ENCODE data around the gene WNK3. TPM values are rescaled to one million over a fixed set of nuclear protein-coding genes. Genes with fewer than 3 reads are reported as not detected.

The WNK3 gene
- total RNA-seq, 2 donors from 2014 or later = 0.15 to 0.21 TPM

DNA sequence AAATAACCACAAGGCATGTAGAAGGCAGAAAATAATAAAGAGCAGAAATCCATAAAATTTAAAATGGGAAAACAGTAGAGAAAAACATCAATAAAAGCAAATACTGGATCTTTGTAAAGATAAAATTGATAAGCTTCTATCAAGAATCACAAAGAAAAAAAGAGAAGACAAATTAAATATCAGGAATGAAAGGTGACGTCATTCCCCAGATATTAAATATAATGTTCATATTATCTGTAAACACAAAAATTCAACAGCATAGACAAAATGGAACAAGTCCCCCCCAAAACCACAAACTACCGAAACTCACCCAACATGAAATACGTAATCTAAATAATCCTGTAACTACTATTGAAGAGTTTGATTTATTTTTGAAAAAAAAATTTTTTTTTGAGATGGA, 144.2 kb downstream of the WNK3 start:
- no peak for ATAC-seq
- no peaks in the 10 kb centered on the region for H3K27me3 Mint-ChIP-seq
- no peak overlapping the region for H3K27ac Mint-ChIP-seq

DNA sequence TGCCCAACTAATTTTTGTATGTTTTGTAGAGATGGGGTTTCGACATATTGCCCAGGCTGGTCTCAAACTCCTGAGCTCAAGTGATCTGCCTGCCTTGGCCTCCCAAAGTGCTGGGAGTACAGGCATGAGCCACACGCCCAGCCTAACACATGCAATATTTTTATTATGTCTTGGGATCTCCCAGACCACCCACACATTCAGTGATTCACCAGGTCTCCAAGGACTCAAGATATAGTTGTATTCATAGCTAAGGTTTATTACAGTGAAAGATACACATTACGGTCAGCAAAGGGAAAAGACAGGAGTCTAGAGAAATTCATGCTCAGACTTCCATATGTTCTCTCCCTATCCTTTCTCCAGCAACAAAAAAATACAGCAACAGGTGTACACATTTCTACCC, 149.3 kb downstream of the WNK3 start:
- Mint-ChIP-seq H3K4me1 (peaks cover 2% of the 10 kb centered on the region), H3K4me3 (no peak overlapping the region), H3K27me3 (no peaks in the 10 kb centered on the region), H3K36me3 (ENCODE audit: low read depth) (no peaks in the 10 kb centered on the region), H3K27ac (no peak overlapping the region)
- ATAC-seq (no peak), DNase-seq (no peak)
- no peaks in the 10 kb centered on the region for H3K9me3 ChIP-seq (ENCODE audit: control insufficient read depth, low read length, poor library complexity, severe bottlenecking)

More for the DNA sequence above, 144.2 kb downstream of the WNK3 start:
- no peak overlapping the region for H3K4me3 Mint-ChIP-seq
- H3K4me1 Mint-ChIP-seq = no peaks in the 10 kb centered on the region
- no peaks in the 10 kb centered on the region for H3K36me3 Mint-ChIP-seq (ENCODE audit: low read depth)
- DNase-seq = no peak
- H3K9me3 ChIP-seq (ENCODE audit: control insufficient read depth, low read length, poor library complexity, severe bottlenecking) = no peaks in the 10 kb centered on the region

DNA sequence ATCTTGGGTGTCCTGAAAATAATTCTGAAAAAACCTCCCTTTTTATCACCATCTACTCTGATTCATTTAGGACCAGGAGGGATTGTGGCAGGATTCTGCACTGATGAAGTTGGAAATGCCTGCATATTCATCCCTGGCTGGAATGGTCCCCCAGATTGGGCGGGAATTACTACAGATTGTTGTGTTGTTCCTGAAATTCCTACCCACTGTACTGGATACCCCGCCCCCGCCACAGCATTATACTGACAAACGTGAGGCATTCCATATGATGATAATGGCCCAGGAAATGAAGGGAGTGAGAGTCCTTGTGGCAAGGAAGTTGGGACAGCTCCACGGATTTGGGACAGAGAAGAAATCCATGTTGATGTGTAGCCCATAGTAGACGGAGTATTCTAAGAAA, 159.6 kb downstream of the WNK3 start:
- Mint-ChIP-seq H3K27me3 (no peaks in the 10 kb centered on the region), H3K4me1 (no peaks in the 10 kb centered on the region), H3K36me3 (ENCODE audit: low read depth) (no peaks in the 10 kb centered on the region), H3K4me3 (no peak overlapping the region), H3K27ac (no peak overlapping the region)
- ATAC-seq (no peak), DNase-seq (no peak)
- H3K9me3 ChIP-seq (ENCODE audit: control insufficient read depth, low read length, poor library complexity, severe bottlenecking) = no peaks in the 10 kb centered on the region

DNA sequence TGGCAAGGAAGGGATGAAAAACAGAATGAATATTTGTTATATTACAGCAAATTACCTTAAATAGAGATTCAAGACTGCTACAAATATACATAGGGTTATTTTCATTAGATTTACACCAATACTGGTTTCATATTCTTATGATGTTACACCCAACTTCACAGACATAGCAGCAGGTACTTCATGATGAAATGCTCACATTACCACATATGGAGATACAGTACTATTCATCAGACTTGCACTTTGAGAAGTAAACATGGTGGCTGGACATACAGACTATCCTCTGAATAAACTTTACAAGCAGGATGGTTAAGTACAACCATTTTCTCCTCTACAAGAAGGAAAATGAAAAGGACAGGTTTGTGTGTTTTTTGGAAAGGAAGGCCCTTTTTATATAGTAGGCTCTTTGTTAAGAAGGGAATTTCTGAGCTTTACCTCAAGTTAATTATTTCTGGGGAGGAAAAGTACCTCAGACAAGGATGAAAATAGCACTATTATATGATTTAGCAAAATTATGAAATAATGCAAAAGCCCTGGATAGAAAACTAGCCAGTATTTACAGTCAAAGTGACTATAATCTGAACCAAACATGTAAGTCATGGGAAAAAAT, 162.8 kb downstream of the WNK3 start:
- H3K4me3 Mint-ChIP-seq = no peak overlapping the region
- DNase-seq = no peak
- H3K9me3 ChIP-seq (ENCODE audit: control insufficient read depth, low read length, poor library complexity, severe bottlenecking) = no peaks in the 10 kb centered on the region
- H3K4me1 Mint-ChIP-seq = no peaks in the 10 kb centered on the region
- ATAC-seq = no peak
- no peaks in the 10 kb centered on the region for H3K36me3 Mint-ChIP-seq (ENCODE audit: low read depth)
- no peak overlapping the region for H3K27ac Mint-ChIP-seq
- no peaks in the 10 kb centered on the region for H3K27me3 Mint-ChIP-seq

DNA sequence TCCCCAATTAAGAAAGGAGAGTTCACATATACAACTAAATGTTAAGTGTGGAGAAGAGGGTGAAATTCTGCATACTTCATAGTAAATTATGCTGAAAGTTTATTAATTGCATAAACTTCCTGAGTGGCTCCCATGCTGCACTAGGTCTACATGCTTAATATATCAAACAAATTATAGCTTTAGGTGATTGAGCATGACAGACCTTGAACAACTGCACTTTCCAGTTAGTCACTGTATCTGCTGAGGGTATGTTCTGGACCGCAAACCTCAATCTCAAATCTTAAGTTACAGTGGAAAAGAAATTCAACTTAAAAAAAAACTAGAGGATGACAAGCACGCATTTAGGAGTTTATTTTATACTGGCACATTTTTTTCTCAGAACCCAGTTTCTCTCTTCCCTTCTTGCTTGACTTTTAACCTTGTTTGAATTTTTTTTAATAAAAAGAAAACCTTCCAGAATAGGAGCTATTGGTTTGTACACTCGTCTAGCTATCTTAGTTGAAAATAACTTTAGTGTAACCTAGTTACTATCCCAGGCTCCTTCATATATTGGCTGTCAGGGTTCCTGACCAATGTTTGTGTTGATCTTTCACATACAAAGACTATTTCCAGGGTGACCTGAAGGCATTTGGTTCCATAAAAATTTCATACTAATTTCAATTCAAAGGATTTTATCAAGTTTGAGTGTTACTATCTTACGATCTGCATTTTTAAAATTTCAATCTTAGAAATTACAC, 164.6 kb downstream of the WNK3 start:
- Mint-ChIP-seq H3K27ac (no peak overlapping the region), H3K4me3 (no peak overlapping the region)
- H3K9me3 ChIP-seq (ENCODE audit: control insufficient read depth, low read length, poor library complexity, severe bottlenecking) = no peaks in the 10 kb centered on the region

DNA sequence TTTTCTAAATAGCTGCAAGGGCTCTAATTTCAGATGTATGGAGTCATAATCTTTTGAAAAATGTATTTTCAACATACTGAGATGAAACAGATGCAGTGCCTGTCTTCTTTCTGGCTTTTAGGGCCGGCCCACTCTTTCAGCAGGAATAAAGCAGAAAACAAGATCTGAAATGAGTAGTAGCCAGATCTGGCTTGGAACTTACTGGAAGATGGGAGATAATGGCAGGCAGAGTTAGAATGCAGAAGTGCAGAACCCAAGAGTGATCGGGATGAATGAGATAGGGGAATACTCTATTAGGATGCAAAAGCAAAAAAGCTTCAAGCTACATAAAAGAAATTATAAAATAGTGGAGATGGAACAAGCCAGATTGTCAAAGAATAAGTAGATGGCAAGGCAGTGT, 173.4 kb downstream of the WNK3 start:
- Mint-ChIP-seq H3K27me3 (no peaks in the 10 kb centered on the region), H3K36me3 (ENCODE audit: low read depth) (peaks cover 5% of the 10 kb centered on the region), H3K4me1 (peaks cover 26% of the 10 kb centered on the region), H3K27ac (no peak overlapping the region), H3K4me3 (no peak overlapping the region)
- no peaks in the 10 kb centered on the region for H3K9me3 ChIP-seq (ENCODE audit: control insufficient read depth, low read length, poor library complexity, severe bottlenecking)
- no peak for ATAC-seq
- no peak for DNase-seq

More for the DNA sequence above, 164.6 kb downstream of the WNK3 start:
- DNase-seq (no peak), ATAC-seq (no peak)
- no peaks in the 10 kb centered on the region for H3K27me3 Mint-ChIP-seq
- H3K4me1 Mint-ChIP-seq = no peaks in the 10 kb centered on the region
- H3K36me3 Mint-ChIP-seq (ENCODE audit: low read depth) = no peaks in the 10 kb centered on the region

DNA sequence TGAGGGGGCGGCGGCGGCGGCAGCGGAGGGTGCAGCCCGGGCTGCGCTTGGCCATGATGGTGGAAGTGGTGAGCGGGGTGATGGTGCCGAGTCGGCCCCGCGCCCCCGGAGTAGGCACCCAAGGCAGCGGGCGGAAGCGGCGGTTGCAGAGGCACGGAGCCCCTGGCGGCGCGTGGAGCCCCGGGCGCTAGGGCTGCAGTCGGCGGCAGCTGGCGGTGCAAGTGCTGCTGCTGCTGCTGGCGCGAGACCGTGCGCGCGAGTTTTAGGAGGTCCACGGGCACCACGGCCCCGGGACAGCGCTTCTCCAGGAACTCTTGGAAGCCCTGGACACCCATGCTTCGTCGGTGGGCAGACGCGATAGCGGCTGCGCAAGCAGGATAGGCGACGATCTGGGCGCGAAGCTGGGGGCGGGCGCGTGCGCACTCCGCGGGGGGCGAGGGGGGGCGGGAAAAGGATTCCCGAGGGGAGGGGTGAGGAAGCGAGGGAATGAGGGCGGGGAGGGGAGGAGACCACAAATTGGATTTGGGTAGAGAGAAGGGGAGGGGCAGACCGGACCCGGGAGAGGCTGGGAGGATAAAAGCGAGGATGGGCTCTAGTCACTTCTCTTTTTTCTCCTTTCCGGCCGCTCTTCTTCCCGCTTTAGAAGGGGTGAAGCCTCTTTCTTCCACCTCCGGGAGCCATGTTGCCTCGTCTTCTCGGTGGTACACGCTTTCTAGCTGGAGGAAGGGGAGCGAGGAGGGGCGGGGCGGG, 174.8 kb downstream of the WNK3 start, which contains the start of gene FAM120C:
Gene FAM120C, minus strand, starts transcription at position 391 of the 750 bp plus-strand sequence. Its CDS starts 56 bp downstream, at position 335.
- ATAC-seq = peak; percentile 70
- Mint-ChIP-seq H3K36me3 (ENCODE audit: low read depth) (peaks cover 5% of the 10 kb centered on the region), H3K27ac (peak within 1 kb of the TSS; percentile 81), H3K4me1 (peaks cover 31% of the 10 kb centered on the region), H3K27me3 (no peaks in the 10 kb centered on the region), H3K4me3 (peak within 1 kb of the TSS; percentile 84)
- H3K9me3 ChIP-seq (ENCODE audit: control insufficient read depth, low read length, poor library complexity, severe bottlenecking) = no peaks in the 10 kb centered on the region
- peak; percentile 27 to 45 (median 44) for DNase-seq

DNA sequence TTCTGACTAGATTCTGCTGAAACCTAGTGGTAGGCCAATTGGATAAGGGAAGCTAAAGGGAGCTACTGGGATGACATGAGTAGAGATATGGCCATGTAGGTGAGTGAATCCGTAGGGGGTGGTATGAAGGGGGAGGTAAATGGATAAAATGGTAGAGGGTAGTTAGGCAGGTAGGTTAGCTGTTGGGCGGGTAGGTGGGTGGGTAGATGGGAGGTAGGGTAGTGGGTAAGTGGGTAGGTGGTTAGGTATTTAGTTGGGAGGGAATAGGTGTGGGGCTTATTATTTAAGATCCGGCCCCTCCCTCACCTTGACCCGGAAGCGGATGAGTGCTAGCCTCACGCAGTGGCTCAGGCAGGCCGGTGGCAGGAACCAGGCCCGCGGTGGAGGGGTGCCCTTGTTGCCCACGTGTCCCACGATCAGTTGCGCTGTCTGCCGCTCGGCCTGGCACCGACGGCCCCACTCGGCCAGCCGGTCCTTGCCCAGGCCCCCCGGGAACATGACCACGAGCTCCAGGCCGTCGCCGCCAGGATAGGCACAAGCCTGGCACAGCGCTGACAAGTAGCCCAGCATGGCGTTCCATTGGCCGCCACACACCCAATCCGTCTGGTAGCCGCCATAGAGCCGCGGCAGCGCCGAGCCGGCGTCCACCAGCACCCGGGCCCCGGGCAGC, 175.5 kb downstream of the WNK3 start:
- H3K4me1 Mint-ChIP-seq = peaks cover 37% of the 10 kb centered on the region
- no peaks in the 10 kb centered on the region for H3K9me3 ChIP-seq (ENCODE audit: control insufficient read depth, low read length, poor library complexity, severe bottlenecking)
- peak overlapping the region; percentile 81 for H3K27ac Mint-ChIP-seq
- peak overlapping the region; percentile 84 for H3K4me3 Mint-ChIP-seq
- H3K27me3 Mint-ChIP-seq = no peaks in the 10 kb centered on the region
- DNase-seq (peak; percentile 29 to 45 (median 42)), ATAC-seq (peak; percentile 80)
- H3K36me3 Mint-ChIP-seq (ENCODE audit: low read depth) = peaks cover 5% of the 10 kb centered on the region

DNA sequence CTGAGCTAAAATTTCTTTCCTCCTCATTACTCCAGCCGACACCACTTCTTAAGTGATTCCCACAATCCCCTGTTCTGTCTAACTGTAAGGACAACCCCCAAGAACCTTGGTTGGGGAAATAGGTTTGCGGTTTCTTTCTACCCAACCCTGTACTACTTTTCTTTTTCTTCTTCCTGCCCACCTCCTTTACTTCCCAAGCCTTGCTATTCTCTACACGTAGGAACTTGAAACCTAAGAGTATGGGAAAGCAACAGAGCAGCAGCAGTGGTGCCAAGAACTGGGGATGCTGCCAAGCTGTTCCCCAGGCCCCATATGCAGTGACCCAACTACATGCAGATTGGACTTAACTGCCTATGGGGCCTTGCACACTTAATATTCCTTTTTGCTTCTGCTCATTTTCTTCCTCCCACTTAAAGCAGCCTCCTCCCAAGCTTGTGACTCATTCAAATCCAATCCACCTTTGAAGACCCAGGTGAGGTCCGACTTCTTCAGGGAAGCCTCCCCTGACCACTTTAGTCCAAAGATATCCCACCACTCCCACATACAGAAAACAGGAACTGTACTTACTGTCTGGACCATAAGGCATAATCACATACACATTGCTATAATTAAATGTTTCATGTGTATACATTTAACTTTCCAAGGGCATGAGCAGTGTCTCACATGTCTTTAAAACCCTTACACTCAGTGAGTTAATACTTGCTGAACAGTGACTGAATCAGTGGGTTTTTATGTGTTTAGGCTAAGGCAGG, 176.5 kb downstream of the WNK3 start:
- Mint-ChIP-seq H3K4me1 (peaks cover 42% of the 10 kb centered on the region), H3K27me3 (no peaks in the 10 kb centered on the region), H3K36me3 (ENCODE audit: low read depth) (peaks cover 8% of the 10 kb centered on the region), H3K27ac (peak overlapping the region; percentile 24), H3K4me3 (peak overlapping the region; percentile 84)
- DNase-seq (no peak), ATAC-seq (no peak)
- H3K9me3 ChIP-seq (ENCODE audit: control insufficient read depth, low read length, poor library complexity, severe bottlenecking) = no peaks in the 10 kb centered on the region

DNA sequence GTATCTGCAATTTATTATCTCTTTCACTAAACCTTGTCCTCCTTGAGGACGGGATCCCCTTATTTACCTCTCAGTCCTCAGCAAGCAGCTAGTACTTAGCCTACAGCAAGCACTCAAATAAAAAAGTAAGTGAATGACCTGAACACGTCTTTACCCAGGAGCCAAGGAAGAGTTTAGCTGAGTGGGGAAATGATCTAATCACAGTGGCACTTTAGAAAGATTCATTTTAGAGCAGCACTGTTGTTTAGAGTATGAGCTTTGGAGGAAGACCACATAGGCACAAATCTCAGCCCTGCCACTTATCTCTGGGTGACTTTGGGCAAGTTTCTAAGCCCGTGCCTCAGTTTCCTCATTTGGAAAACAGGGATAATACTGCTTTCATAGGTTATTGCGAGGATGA, 177.4 kb downstream of the WNK3 start:
- H3K27me3 Mint-ChIP-seq = no peaks in the 10 kb centered on the region
- H3K9me3 ChIP-seq (ENCODE audit: control insufficient read depth, low read length, poor library complexity, severe bottlenecking) = no peaks in the 10 kb centered on the region
- peak overlapping the region; percentile 84 for H3K4me3 Mint-ChIP-seq
- no peak for ATAC-seq
- no peak for DNase-seq
- H3K27ac Mint-ChIP-seq = peak overlapping the region; percentile 24
- peaks cover 8% of the 10 kb centered on the region for H3K36me3 Mint-ChIP-seq (ENCODE audit: low read depth)
- H3K4me1 Mint-ChIP-seq = peaks cover 42% of the 10 kb centered on the region

DNA sequence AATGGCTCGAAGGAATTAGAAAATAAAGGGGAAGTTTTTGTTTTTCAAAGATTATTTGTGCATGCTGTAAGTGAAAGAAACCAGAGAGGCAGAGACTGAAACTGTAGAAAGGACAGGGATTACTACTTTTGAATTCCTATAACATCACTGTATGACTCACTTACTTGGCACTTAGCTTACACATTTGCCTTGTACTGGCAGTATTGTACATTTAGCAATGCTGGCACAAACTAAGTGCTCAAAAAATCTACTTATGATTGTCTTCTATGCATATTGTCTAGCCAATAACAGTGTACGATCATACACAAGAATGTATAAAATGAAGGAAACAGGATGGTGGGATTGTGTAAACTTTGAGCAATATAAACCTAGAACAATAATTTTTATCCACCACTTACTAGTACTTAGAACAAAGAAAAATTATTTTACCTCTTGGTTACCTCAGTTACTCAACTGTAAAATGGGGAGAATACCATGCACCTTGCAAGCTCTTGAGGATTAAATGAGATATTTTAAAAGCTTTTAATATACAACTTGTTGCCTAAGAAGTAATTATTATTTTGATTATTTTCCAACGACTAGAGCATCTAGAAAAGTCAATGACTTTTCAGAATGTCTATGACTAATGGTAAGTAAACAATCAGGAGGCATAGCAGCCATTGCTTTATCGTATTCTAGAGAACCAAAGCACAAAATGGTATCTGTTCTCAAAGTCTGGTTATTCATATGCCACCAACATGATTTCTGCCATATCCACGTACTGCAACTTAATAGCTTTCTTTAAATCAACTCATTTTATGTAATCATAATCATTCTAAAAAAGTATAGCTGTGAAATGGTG, 179.5 kb downstream of the WNK3 start:
- DNase-seq = no peak
- H3K27me3 Mint-ChIP-seq = no peaks in the 10 kb centered on the region
- no peak for ATAC-seq
- peak overlapping the region; percentile 21 for H3K27ac Mint-ChIP-seq
- H3K4me1 Mint-ChIP-seq = peaks cover 39% of the 10 kb centered on the region
- no peak overlapping the region for H3K4me3 Mint-ChIP-seq
- peaks cover 8% of the 10 kb centered on the region for H3K36me3 Mint-ChIP-seq (ENCODE audit: low read depth)
- no peaks in the 10 kb centered on the region for H3K9me3 ChIP-seq (ENCODE audit: control insufficient read depth, low read length, poor library complexity, severe bottlenecking)

DNA sequence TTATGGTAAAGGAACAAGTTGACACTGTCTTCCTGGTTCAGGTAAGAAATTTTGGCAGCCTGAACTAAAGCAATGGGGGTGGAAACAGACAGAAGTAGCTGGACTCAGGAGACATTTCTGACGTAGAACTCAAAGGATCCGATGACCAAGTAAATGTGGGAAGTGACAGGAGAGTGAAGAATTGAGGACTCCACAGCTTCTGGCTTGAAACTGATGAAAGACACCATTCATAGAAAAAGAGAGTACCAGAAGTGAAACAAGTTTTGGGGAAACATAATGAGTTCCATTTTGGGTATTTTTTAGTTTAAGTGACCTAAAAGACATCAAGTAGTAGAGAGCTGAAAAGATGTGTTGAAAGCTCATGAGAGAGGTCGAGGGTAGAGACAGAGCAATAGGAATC, 180.5 kb downstream of the WNK3 start:
- Mint-ChIP-seq H3K36me3 (ENCODE audit: low read depth) (peaks cover 8% of the 10 kb centered on the region), H3K4me3 (peak overlapping the region; percentile 39), H3K4me1 (peaks cover 39% of the 10 kb centered on the region), H3K27ac (no peak overlapping the region), H3K27me3 (no peaks in the 10 kb centered on the region)
- no peaks in the 10 kb centered on the region for H3K9me3 ChIP-seq (ENCODE audit: control insufficient read depth, low read length, poor library complexity, severe bottlenecking)
- ATAC-seq (no peak), DNase-seq (no peak)

Measured in T-helper 17 cell (primary cell).